Amygdala (tissue), 56 donors: ENCODE results near the gene H2BK1.

ENCODE experiments used
- DNase-seq, 56 donors: peaks; one replicate each; lab custom pipeline; 2025; lab: John Stamatoyannopoulos, UW

Gene H2BK1

DNA sequence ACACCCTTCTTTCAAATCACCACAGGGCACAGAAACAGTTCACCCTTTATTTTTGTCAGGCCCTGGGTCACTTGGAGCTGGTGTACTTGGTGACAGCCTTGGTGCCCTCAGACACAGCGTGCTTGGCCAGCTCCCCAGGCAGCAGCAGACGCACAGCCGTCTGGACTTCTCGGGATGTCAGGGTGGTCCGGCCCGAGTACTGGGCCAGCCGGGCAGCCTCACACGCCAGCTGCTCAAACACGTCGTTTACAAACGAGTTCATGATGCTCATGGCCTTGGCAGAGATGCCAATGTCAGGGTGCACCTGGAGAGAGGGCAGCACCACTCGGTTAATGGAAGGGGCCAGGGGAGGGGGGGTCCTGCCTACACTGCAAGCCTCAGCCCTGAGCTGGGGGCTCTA lies 2.5 kb downstream of the H2BK1 start:
- no peak for DNase-seq

DNA sequence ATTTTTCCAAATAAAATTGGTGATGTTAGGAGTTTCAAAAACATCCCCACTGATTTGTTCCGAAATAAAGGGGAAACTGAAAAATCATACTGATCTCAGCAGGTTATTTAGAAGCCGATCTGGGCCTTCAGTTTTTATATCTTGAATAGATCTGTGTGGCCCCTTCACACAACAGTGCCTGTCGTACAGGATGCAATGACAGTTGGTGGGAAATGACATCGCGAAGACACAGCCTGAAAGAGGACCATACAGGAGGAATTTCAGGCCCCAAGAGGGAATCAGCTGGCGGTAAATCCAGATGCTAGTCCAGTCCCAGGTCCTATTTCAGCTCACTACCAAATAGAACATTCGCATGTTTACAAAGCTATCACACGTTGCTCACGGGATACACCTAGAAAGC lies 3.0 kb downstream of the H2BK1 start:
- no peak for DNase-seq

DNA sequence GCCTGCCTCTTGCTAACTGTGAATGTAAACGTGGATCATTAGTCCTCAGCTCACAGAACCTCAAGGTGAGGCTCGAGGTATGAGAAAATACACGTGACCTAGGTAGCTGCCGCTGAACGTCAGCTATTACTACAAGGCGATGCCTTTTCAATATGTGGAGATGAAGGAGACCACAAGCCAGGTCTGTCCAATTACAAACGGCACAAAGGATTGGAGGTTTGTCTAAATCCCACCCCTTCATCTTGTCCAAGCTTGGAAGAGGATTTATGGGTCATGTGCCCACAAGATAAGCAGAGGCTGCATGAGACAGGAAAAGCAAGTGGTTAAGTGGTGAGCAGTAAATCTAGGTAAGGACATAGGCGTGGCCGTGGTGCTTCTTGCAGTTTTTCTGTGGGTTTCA lies 3.4 kb downstream of the H2BK1 start:
- no peak for DNase-seq

DNA sequence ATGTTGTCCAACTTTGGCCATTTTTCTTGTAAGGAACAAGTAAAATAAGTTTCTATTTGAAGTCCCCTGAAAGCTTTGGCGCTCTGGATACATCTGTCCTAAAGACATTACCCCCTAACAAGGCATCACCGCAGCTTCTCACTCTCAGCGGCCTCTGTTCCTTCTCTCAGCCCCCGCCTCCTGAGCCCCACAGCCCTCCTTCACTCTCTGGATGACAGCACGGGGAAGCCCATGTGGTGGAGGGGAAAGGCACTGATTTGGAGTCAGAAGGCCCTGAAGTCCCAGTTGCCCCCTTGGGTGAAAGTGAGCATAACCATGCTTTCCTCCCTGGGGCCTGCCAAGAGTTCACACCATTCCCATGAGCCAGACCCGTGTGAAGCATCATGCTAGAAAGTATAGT lies 4.6 kb downstream of the H2BK1 start:
- DNase-seq, result no peak

DNA sequence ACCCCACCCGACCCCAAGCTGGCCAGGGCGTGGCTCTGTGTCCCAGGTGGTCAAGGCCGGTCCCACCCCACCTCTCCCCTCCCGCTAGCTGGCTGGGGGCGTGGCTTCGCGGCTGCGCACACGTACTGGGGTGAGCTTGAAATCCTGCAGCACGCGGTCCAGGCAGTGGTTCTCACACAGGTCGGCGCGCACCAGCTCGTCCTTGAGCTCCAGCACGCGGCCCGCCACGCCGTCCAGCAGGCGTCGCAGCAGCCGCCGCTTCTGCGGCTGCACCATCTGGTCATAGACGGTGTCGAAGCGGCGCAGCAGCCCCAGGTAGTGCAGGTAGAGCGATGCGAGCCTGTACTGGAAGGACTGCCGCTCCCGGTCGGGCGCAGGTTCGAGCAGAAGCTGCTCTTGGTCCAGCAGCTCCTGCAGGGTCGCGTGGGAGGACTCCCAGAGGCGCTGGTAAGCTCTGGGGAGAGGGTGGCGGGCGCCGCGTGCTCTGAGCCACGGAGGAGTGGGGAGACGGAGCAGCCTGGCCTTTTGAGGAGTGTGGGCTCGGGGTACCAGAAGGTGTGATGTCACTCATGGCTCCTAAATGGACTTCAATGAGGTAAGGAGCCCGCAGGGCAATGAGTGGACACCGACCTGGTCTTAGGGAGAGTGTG lies 5.8 kb downstream of the H2BK1 start:
- no peak for DNase-seq

DNA sequence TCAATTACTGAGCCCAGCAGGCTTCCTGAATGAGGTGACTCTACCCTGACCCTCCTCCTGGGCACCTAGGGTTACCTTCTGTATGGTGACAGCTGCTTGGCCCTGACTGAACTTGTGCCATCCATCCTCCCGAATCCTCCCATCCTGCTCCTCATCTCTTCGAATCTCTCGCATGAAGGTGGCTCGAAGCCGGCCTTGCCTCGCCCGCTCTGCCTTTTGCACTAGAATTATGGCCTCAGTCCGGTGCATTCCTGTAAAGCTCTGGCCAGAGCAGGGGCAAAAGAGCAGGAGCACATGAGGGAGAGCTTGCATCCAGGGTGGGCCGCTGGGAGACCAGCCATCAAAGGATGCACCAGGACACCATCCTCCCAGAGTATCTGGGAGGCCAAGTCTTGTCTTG lies 7.5 kb downstream of the H2BK1 start:
- DNase-seq, result no peak

DNA sequence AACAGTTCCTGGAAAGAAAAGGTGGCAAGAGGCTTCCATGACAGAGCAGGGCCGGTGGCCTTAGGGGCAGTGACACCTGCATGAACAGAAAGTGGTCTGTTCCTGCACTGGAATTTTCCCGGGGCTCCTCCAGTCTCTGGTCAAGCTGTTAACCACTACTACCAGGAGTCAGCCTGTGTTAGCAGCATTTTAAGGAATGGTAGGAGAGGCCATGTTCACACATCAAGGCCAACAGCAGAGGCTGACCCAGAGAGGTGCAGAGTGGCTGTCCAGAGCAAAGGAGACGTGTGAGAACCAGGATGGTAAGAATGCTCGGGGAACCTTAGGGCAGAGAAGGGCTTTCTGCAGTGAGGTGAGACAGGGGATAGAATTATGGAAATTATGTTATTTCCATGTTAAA lies 8.5 kb downstream of the H2BK1 start:
- DNase-seq, result no peak

DNA sequence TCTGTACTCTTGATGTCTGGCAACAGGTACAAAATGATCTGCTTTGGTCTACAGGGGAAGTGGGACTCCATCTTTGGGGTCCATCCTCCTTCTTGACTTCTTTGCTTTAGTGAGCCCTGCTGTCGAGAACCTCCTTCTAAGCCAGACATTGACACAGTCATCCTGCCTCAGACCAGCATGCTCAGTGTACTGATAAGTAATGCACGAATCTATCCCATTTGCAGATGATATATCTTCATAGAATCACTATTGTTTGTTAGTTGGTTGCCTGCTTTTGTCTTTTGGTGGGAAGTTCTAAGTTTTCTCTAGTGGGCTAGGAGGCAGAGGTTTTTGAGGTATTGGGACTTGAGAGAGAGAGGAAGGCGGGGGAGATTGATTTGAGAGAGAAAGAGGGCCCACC lies 8.9 kb downstream of the H2BK1 start:
- DNase-seq, result no peak

DNA sequence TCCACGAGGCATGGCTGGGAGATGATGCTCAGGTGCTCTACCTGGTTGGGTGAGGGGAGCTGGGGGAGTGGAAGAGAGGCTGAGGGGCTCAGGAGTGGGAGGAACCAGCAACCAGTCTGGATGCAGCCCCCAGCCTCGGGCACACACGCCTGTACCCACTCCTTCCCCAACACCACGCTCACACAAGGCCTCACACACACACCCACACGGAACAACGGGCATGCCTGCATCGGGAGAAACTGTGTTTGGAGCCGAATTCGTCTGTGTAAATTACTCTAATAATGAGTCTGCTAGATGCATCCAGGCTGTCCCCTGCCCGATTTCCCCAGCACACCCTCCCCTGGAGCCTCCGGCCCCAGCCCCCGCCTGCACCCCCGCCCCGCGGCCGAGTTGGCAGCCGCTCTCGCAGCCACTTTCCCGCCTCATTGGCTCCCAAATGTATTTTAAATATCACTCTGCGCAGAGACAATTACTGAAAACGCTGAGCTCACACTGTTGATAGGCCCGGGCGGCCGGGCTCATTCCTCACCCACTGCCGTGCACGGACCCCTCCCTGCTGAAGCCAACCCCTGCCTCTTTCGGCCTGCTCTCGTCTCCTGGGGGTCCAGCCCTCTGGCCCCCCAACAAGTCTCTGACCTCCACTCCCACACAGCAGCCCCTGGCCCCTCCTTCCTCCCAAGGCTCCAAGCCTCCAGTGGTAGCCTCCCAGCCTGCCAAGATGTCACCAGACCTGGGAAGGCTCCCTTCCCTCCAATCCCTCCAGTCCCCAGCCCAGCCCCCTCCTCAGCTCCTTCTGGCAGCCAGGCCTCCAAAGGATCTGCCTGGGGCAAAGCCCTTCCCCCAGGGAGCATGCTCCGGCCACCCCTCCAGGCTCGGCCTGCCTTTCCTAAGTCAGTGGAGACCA lies 11.1 kb downstream of the H2BK1 start:
- peak in 32 of 56 donors; percentile 4 to 73 (median 28) for DNase-seq

DNA sequence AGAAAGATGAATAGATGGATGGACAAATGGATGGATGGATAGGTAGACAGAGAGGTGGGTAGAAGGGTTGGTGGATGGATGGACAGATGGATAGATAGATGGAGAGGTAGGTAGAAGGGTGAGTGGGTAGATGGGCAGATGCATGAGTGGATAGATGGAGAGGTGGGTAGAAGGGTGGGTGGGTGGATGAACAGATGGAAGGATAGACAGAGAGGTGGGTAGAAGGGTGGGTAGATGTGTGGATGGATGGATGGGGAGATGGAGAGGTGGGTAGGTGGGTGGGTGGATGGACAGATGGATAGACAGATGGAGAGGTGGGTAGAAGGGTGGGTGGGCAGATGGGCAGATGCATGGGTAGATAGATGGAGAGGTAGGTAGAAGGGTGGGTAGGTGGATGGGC lies 12.4 kb downstream of the H2BK1 start:
- DNase-seq, result no peak

DNA sequence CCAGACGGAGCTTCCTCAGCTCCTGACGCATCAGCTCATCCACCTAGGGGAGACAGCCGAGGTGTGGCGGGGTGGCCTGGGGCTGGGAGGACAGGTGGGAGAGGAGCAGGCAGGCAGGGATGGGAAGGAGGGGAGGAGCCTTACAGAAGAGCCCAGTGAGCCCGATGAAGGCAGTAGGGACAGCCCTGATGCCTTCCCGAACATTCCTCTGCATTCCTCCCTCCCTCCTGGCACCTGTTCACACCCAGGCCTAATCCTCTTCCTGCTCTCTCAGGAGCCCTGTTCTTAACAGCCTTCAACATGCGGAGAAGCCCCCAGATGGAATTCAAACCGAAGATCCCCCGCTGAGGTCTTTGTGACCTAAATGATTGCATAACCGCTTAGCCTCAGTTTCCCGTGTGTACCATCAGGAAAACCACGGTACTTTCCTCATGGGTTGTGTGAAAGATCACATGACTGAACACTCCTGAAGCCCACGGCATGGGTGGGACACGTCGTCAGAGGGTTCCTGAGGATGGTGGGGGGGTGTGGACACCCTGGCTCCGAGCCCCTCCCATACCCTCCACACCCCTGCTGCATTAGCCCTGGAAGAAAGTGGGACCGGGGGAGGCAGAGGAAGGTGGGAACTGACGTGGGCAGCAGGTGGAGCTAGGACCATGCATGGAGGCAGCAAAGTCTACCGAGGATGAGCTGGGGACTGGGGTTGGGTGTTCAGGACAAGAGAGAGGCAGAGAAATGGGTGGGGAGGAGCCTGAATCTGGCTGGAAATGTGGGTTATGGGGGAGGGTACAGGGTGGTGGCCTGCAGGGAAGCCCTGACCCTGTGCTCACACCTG lies 14.5 kb downstream of the H2BK1 start:
- no peak for DNase-seq

DNA sequence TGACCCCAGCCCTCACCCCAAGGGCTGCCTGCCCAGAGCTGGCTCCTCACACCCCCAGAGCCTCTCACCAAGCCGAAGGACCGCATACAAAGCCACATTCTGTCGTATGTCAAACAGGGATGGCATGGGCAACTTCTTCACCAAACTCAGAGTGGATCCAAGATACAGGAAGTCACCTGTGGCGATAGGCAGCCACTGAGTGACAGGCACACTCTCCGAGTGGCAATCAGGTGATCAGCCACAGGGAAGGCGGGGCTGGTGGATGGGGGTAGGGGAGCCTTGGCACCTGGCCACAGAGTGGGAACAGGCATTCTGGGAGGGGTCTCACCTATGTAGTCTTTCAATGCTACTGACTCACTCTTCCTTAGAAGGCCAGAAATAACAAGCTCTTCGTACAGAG lies 16.1 kb downstream of the H2BK1 start:
- DNase-seq, result no peak

DNA sequence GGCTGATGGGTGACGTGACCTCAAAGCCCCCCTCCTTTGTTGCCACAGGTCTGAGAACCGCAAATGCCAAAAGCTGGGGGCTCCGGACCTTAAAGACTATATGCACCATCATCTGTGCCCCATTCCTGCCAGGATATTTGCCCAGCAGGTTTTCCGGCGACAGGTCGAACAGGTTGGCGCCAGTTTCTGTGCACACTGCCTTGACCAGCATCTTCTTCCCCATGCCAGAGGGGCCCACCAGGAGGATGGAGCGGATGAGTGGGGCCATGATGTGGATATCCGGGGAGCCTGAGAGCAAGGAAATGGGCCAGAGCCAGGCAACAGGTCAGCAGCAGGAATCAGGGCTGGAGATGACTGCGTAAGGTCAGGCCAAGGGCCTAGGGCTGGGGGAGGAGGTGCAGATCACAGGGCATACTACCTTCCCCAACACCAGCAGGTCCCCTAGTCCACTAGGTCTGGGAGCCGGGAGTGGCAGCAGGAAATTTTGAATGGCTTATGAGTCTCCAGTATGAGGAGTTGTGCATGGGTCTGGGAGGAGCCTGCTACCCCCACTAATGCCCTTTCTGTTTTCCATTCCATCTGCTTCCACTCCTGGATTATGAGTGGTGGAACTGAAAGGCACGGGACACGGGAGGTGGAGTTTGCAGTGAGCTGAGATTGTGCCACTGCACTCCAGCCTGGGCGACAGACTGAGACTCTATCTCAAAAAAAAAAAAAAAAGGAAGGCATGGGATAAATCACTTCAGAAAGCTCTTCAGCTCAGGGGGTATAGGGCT lies 16.9 kb downstream of the H2BK1 start:
- no peak for DNase-seq

DNA sequence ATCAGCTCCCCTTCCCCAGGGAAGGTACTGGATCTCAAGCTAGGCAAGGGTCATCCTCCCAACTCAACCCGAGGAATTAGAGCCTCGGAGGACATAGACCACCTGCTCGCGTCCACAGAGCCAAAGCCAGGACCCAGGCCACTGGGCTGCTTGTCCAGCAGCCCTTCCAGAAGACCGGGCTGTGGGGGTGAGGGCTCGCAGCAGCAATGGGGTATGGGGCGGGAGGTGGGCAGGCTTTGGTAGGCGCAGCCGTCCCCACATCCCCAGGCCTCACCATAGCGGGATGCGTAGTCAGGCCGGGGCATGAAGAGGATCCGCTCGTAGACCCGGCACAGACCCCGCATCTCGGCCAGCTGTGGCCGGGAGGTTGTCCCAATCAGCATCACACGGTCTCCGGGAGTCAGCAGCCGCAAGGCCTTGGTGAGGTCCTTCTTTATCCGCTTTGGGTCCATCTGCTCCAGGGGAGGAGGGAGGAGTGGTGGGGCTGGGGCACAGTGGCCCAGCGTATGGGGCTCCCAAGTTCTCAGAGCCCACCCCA lies 18.2 kb downstream of the H2BK1 start:
- DNase-seq, result no peak

DNA sequence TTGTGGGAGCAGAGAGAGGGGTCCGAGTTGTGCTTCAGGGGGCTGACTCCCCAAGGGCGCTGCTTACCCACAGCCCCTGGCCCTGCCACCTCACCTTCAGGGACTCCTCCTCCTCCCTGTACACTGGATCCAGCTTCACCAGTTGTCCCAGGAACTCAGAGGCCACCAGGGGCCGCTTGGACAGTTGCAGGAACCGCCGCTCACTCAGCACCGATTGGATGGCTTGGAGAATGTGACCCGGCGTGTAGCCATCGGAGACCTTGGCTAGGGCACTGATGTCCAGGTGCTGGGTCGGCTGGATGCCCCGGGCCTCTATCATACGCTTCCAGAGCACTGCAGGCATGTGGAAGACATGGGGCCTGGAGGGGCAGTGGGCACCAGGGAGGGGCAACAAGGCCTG lies 18.7 kb downstream of the H2BK1 start:
- no peak for DNase-seq

DNA sequence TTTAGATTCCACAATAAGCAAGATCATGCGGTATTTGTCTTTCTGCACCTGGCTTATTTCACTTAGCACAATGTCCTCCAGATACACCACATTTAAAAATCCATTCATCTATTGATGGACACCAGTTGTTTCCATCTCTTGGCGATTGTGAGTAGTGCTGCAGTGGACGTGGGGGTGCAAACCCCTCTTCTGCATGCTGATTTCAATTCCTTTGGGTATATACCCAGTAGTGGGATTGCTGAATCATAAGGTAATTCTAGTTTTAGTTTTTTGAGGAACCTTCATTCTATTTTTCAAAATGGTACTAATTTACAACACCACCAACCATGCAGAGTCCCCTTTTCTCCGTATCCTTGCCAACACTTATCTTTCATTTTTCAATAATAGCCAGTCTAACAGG lies 21.2 kb downstream of the H2BK1 start:
- no peak for DNase-seq

DNA sequence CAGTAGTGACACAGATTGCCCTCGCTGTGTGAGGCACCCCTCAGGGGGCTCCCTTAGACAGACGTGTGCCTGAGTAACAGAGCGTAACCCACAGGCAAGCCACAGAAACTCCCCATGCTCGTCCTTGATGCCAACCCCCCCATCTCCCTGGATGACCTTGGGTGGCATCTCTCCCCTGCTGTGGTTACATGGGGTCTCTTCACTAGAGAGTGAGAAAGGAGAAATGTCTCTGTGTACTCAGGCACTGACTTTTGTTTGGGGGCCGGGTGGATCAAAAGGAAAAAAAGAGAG lies 22.1 kb downstream of the H2BK1 start:
- DNase-seq, result no peak

DNA sequence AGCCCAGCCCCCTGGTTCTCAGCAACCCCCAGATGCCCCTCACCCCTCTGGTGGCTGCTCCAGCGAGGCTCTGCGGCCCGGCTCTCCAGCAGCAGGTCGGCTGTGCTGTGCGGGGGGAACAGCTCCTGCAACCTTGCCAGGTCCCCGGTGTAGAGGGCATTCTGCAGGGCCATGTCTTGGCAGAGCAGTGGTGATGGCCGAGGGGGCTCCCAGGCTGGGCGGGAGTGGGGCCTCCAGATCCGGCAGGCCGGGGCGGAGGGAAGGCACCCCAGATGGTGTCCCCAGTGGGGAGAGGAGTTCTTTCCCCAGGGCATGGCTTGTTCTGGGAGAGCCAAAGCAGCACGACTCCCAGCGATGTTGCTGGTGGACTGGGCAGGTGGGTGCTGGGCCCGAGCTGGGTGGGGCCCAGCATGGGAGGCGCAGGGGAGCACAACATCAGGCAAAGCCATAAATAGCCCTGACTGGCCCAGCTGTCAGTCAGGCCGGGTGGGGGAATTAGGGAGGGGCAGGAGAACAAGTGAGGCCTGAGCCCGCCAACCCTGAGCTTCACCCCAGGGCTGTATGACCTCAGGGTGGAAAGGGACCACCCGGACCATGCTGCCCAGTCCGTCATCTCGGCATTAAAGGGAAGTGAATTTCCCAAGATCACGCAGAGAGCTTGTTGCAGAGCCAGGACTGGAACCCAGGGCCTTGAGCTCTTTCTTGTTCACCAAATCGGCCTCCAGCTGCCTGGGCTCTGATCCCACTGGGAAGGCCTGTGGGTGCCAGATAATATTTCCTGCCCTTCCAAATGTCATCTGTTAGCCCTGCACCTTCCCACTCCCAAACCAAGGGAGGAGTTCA lies 22.7 kb downstream of the H2BK1 start:
- DNase-seq, result no peak

DNA sequence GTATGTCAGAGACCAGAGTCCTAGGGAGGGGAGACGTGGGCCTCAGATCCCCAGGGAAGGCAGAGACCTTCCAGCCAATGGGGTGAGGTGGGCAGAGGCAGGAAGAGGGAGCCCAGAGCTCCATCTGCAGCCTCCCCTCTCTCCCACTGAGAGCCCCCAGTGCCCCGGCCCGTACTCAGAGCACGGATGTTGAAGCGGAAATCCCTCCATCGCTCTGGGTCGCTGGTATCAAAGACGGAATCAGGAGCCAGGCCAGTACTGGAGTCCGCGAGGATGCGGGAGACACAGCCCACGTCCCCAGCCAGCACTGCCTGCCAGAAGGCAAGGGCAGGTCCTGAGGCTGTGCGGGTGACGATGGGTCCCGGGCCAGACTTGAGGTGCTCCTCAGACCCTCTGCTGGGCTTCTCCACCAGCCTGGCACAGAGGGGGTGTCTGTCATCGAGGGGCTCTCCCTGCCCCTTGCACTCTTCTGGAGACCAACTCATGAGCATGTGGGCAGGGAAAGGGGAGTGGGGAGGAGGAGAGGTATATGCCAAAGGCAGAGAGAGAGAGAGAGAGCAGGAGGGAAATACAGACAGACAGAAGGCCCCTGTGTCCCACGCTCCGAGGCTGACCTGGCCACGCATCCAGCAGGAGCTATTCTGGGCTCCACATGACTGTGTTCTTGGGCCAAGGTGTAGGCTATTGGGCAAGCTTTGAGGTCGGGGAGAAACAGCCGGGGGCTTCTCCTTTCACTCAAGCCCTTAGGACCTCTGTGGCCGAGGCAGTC lies 23.5 kb downstream of the H2BK1 start, which contains the start of gene ASB10:
ASB10 (minus strand) TSS at position 611 of the 769 bp plus-strand sequence; CDS start at position 491, 120 bp downstream.
- DNase-seq, result no peak
